Gastroesophageal sphincter (tissue), 4 donors: ENCODE results near the gene LILRA1. TPM values are rescaled to one million over a fixed set of nuclear protein-coding genes. Genes with fewer than 3 reads are reported as not detected.

Source experiments
- ATAC-seq: fragments of 150-250 bp; one replicate; pipeline ENCODE4 v1.9.1; 2016; ENCODE audit warnings: mild to moderate bottlenecking, moderate library complexity
- H3K27ac ChIP-seq, 4 donors: fragments of 200-600 bp; sonication (generic) in 3 of 4; 1 replicate in 3 of 4; 2 replicates in 1 of 4; pipeline ENCODE4 v1.5.1; 2016 to 2019
- H3K27me3 ChIP-seq: fragments of 200-600 bp; sonication (generic); one replicate; pipeline ENCODE4 v1.5.1; 2019
- H3K36me3 ChIP-seq, 2 donors: fragments of 200-600 bp; sonication (generic); one replicate each; pipeline ENCODE4 v1.5.1; 2019; ENCODE audit warnings: control low read depth in 1 of 2
- H3K4me1 ChIP-seq, 3 donors: fragments of 200-600 bp; sonication (generic); 1 replicate in 2 of 3; 2 replicates in 1 of 3; pipeline ENCODE4 v1.5.1; 2016 to 2019; ENCODE audit warnings: control low read depth in 2 of 3
- H3K4me3 ChIP-seq, 2 donors: fragments of 200-600 bp; sonication (generic); one replicate each; pipeline ENCODE4 v1.5.1; 2019; ENCODE audit warnings: mild to moderate bottlenecking in 1 of 2, moderate library complexity in 1 of 2
- H3K9me3 ChIP-seq, 3 donors: fragments of 200-600 bp; sonication (generic); one replicate each; pipeline ENCODE4 v1.5.1; 2017 to 2019; ENCODE audit warnings: control low read depth in 2 of 3
- EP300 ChIP-seq: sonication (generic); formaldehyde crosslinking; IDR thresholded peaks from one replicate; pipeline ENCODE4 v1.6.1; 2017; ENCODE audit warnings: antibody characterized with exemption, mild to moderate bottlenecking
- POLR2A ChIP-seq, 2 donors: fragments of 450-650 bp; IDR thresholded peaks; one replicate each; pipeline ENCODE4 v1.6.1; 2017; ENCODE audit warnings: antibody characterized with exemption in 2 of 2, mild to moderate bottlenecking in 2 of 2, moderate library complexity in 1 of 2
- POLR2AphosphoS5 ChIP-seq: sonication (generic); formaldehyde crosslinking; IDR thresholded peaks from one replicate; pipeline ENCODE4 v1.6.1; 2017; ENCODE audit warnings: antibody characterized with exemption
- WGBS, 2 donors: methylation state at CpG; one replicate each; pipeline ENCODE4 v1.1.5; 2018; ENCODE audit warnings: low coverage in 1 of 2; 5-methylcytosine and 5-hydroxymethylcytosine counted together
- total RNA-seq, 4 donors: library from RNA; depleted of rRNA; stranded (reverse); fragments of >200 nt; gene quantifications; one replicate each; pipeline ENCODE4 v1.1.0, GENCODE V29; 2016
- TF ChIP-seq, protein P1 (sequence below), 4 experiments: fragments of 200-600 bp in 2 of 4; fragments of 450-650 bp in 2 of 4; sonication (generic) in 1 of 4; IDR thresholded peaks; one replicate each; pipeline ENCODE4 v1.5.1; 2017 to 2019; ENCODE audit warnings: antibody characterized with exemption in 4 of 4, mild to moderate bottlenecking in 2 of 4, moderate library complexity in 2 of 4

The LILRA1 gene
- total RNA-seq, 4 donors from 2014 or later, result 0.85 to 0.94 TPM; not detected in 2

DNA sequence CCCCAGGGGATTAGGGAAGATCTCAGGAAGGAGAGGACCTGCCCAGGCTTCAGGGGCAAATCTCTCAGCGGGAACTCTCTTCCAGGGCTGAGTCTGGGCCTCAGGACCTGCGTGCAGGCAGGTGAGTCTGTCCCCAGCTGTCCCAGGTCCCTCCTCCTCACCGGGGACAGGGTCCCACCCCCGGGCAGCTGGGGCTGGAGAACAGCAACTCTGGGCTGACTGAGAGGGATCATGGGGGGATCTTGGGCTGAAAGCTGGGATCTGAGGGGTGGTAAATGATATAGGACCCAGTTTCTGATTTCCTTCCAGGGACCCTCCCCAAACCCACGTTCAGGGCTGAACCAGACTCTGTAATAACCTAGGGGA, 14.3 kb downstream of the LILRA1 start:
- peaks cover 0 to 50% (median 0%) of the 10 kb centered on the region in 3 donors for H3K9me3 ChIP-seq
- H3K4me3 ChIP-seq, result no peak overlapping the region
- no peaks in the 10 kb centered on the region for H3K36me3 ChIP-seq
- H3K4me1 ChIP-seq, result no peaks in the 10 kb centered on the region
- TF ChIP-seq POLR2A (IDR thresholded peaks at IDR 0.05) (no peak), EP300 (no peak), POLR2AphosphoS5 (no peak)
- TF ChIP-seq, protein P1, sequence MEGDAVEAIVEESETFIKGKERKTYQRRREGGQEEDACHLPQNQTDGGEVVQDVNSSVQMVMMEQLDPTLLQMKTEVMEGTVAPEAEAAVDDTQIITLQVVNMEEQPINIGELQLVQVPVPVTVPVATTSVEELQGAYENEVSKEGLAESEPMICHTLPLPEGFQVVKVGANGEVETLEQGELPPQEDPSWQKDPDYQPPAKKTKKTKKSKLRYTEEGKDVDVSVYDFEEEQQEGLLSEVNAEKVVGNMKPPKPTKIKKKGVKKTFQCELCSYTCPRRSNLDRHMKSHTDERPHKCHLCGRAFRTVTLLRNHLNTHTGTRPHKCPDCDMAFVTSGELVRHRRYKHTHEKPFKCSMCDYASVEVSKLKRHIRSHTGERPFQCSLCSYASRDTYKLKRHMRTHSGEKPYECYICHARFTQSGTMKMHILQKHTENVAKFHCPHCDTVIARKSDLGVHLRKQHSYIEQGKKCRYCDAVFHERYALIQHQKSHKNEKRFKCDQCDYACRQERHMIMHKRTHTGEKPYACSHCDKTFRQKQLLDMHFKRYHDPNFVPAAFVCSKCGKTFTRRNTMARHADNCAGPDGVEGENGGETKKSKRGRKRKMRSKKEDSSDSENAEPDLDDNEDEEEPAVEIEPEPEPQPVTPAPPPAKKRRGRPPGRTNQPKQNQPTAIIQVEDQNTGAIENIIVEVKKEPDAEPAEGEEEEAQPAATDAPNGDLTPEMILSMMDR (IDR thresholded peaks at IDR 0.05), result no peak
- ATAC-seq, result no peak
- no peak overlapping the region for H3K27ac ChIP-seq
- peaks cover 30% of the 10 kb centered on the region for H3K27me3 ChIP-seq
- WGBS, 2 donors, result no CpG with 5 or more reads among the region's 5 CpGs

DNA sequence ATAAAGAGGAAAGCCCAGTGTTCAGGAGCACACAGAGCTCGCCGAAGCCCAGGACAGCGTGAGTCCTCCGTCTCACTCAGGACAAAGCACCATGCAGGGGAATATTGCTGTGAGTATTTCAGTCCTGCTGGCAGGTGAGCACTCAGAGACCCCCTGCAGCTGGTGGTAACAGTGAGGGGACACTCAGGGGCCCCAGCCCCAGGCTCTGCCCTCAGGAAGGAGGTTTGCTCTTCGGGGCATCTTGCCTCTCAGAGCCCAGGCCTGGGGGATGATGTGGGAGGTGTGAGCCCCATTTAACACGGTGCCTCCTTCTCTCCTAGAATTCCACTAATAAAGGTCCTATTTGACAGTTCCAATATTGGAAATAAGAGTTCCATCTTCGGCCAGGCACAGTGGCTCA, 14.8 kb downstream of the LILRA1 start:
- Histone ChIP-seq H3K36me3 (no peaks in the 10 kb centered on the region), H3K9me3 (peaks cover 0 to 50% (median 0%) of the 10 kb centered on the region in 3 donors), H3K27ac (no peak overlapping the region), H3K4me3 (no peak overlapping the region), H3K27me3 (peaks cover 30% of the 10 kb centered on the region), H3K4me1 (no peaks in the 10 kb centered on the region)
- TF ChIP-seq EP300 (no peak), POLR2A (IDR thresholded peaks at IDR 0.05) (no peak), POLR2AphosphoS5 (no peak)
- TF ChIP-seq, protein P1 (IDR thresholded peaks at IDR 0.05), result no peak
- no peak for ATAC-seq
- WGBS, 2 donors, result 0 to 75% methylated on average over 1 of the region's 7 CpGs

DNA sequence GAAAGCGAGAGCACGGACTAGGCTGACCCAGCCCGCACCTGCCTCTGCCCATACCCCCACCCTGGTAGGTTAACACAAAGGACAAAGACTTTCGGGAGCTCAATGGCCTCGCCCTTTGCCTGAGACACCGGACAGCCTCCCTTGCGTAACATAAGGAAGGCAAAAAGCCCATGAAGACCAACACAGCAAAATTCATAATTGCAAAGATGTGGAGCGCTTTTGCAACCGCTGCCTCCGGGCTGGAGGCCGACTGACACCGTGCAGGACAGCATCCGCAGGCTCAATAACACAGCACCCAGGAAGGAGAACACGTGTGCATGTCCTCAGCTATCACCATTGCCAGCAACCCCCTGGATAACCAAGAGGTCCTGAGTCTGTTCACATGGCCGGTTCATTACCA, 15.4 kb downstream of the LILRA1 start:
- H3K4me1 ChIP-seq, result no peaks in the 10 kb centered on the region
- H3K27me3 ChIP-seq, result peaks cover 30% of the 10 kb centered on the region
- peaks cover 0 to 50% (median 0%) of the 10 kb centered on the region in 3 donors for H3K9me3 ChIP-seq
- no peak for ATAC-seq
- WGBS, 2 donors, result 62% methylated on average over 9 of the region's 15 CpGs; no CpG with 5 or more reads in 1 of the 2 donors
- TF ChIP-seq, protein P1 (IDR thresholded peaks at IDR 0.05), result no peak
- TF ChIP-seq POLR2A (IDR thresholded peaks at IDR 0.05), result no peak
- TF ChIP-seq EP300, result no peak
- TF ChIP-seq POLR2AphosphoS5, result no peak
- H3K27ac ChIP-seq, result no peak overlapping the region
- H3K36me3 ChIP-seq, result no peaks in the 10 kb centered on the region
- H3K4me3 ChIP-seq, result no peak overlapping the region

DNA sequence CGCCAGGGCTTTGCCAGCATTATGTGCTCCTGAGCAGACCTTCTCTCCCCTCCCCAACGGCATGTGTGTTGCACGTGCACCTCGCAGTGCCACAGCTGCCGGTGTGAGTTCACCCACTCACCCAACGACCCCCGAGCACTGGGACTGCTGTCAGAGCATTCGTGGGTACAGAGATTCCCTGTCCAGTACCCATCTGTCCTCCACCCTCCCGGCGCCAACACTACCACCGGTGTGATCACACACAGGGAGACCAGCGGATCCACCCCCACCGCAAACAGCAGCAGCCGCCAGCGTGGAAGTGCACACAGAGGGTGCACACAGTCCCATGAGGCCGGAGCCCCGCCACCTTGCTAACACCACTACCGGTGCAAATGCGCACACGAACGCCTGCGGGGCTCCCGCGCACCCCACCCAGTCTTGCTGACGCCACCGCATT, 15.9 kb downstream of the LILRA1 start:
- Histone ChIP-seq H3K4me3 (no peak overlapping the region), H3K4me1 (no peaks in the 10 kb centered on the region), H3K36me3 (no peaks in the 10 kb centered on the region), H3K9me3 (peaks cover 0 to 48% (median 0%) of the 10 kb centered on the region in 3 donors), H3K27me3 (peaks cover 30% of the 10 kb centered on the region), H3K27ac (no peak overlapping the region)
- ATAC-seq, result no peak
- WGBS, 2 donors, result 64 to 100% methylated on average over 3 to 4 of the region's 26 CpGs
- TF ChIP-seq POLR2AphosphoS5 (no peak), EP300 (no peak), POLR2A (IDR thresholded peaks at IDR 0.05) (no peak)

DNA sequence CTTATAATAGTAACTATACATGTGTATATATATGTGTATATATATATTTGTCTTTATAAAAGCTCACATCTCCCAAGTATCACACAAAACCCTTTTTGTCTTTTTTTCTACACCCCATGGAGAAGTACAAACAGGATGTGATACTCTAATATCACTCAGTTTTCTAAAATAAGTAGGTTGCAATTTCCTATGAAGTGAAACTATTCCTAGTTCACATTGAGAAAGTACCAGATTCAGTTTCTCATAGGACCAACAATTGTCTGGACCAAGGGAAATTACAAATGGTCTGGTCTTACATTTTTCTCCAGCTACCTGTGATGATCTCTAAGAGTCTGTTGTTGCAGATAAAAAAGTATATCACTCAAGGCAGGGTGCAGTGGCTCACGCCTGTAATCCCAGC, 19.0 kb downstream of the LILRA1 start:
- Histone ChIP-seq H3K4me3 (no peak overlapping the region), H3K36me3 (no peaks in the 10 kb centered on the region), H3K27me3 (peaks cover 12% of the 10 kb centered on the region), H3K4me1 (no peaks in the 10 kb centered on the region), H3K9me3 (peaks cover 0 to 38% (median 0%) of the 10 kb centered on the region in 3 donors), H3K27ac (no peak overlapping the region)
- TF ChIP-seq POLR2A (IDR thresholded peaks at IDR 0.05) (no peak), EP300 (no peak), POLR2AphosphoS5 (no peak)
- TF ChIP-seq, protein P1 (IDR thresholded peaks at IDR 0.05), result no peak
- ATAC-seq, result no peak
- 75% methylated on average over 1 of the region's 1 CpG; no CpG with 5 or more reads in 1 of the 2 donors for WGBS, 2 donors
